Fibroblast of lung (primary cell): ENCODE results near the gene GATA1.

Experiments used
- EZH2 ChIP-seq: IDR thresholded peaks from 2 replicates; pipeline ENCODE4 v1.5.1; 2012; ENCODE audit warnings: low read length, control low read depth, mild to moderate bottlenecking; ENCODE audit errors: missing control alignments
- TF ChIP-seq, protein P1 (sequence below), 2 donors: IDR thresholded peaks in 1 of 2; conservative IDR thresholded peaks in 1 of 2; 1 replicate in 1 of 2; 2 replicates in 1 of 2; pipeline ENCODE4 v1.5.1; 2011 to 2012; ENCODE audit warnings: low read length in 2 of 2, control low read depth in 1 of 2, inconsistent platforms in 1 of 2, low read depth in 1 of 2, mild to moderate bottlenecking in 1 of 2

DNA sequence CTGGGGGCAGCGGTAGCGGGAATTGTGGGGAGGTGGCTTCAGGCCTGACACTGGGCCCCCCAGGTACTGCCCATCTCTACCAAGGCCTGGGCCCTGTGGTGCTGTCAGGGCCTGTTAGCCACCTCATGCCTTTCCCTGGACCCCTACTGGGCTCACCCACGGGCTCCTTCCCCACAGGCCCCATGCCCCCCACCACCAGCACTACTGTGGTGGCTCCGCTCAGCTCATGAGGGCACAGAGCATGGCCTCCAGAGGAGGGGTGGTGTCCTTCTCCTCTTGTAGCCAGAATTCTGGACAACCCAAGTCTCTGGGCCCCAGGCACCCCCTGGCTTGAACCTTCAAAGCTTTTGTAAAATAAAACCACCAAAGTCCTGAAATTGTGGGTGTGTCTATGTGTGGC is 7.5 kb downstream of the GATA1 start:
- TF ChIP-seq, protein P1, sequence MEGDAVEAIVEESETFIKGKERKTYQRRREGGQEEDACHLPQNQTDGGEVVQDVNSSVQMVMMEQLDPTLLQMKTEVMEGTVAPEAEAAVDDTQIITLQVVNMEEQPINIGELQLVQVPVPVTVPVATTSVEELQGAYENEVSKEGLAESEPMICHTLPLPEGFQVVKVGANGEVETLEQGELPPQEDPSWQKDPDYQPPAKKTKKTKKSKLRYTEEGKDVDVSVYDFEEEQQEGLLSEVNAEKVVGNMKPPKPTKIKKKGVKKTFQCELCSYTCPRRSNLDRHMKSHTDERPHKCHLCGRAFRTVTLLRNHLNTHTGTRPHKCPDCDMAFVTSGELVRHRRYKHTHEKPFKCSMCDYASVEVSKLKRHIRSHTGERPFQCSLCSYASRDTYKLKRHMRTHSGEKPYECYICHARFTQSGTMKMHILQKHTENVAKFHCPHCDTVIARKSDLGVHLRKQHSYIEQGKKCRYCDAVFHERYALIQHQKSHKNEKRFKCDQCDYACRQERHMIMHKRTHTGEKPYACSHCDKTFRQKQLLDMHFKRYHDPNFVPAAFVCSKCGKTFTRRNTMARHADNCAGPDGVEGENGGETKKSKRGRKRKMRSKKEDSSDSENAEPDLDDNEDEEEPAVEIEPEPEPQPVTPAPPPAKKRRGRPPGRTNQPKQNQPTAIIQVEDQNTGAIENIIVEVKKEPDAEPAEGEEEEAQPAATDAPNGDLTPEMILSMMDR (conservative IDR thresholded peaks at IDR 0.05 in 1 of 2, IDR thresholded peaks at IDR 0.05 in 1 of 2; ENCODE audit: low read depth in 1 of 2, low read length in 2 of 2) = no peak
- no peak for TF ChIP-seq EZH2
